Nephron progenitor cell (in vitro differentiated cells): ENCODE measurements around the gene SIGLEC6.

Experiments used
- DNase-seq: peaks from one replicate; pipeline ENCODE4 v3.0.0; 2021
- H3K27ac Mint-ChIP-seq: 2 replicates; pipeline ENCODE4 v1.8.0; 2021; ENCODE audit warnings: mild to moderate bottlenecking, moderate library complexity, mixed read lengths
- H3K27me3 Mint-ChIP-seq: 2 replicates; pipeline ENCODE4 v1.8.0; 2021; ENCODE audit warnings: mild to moderate bottlenecking, low read depth, mixed read lengths; ENCODE audit not compliant: poor library complexity
- H3K36me3 Mint-ChIP-seq: 2 replicates; pipeline ENCODE4 v1.8.0; 2021; ENCODE audit warnings: low read depth, mixed read lengths
- H3K4me1 Mint-ChIP-seq: 2 replicates; pipeline ENCODE4 v1.8.0; 2021; ENCODE audit warnings: mixed read lengths
- H3K4me3 Mint-ChIP-seq: 2 replicates; pipeline ENCODE4 v1.8.0; 2021; ENCODE audit warnings: mild to moderate bottlenecking, moderate library complexity, mixed read lengths
- H3K9me3 Mint-ChIP-seq: 2 replicates; pipeline ENCODE4 v1.8.0; 2021; ENCODE audit warnings: mild to moderate bottlenecking, moderate library complexity, mixed read lengths
- TF ChIP-seq, protein P1 (sequence below): fragments of 200-600 bp; sonication (generic); IDR thresholded peaks from 2 replicates; pipeline ENCODE4 v1.5.0; 2021; ENCODE audit warnings: antibody characterized with exemption

Gene SIGLEC6

GRCh38 chr19:51469162-51469561, 62.3 kb downstream of the SIGLEC6 start:
- TF ChIP-seq, protein P1, sequence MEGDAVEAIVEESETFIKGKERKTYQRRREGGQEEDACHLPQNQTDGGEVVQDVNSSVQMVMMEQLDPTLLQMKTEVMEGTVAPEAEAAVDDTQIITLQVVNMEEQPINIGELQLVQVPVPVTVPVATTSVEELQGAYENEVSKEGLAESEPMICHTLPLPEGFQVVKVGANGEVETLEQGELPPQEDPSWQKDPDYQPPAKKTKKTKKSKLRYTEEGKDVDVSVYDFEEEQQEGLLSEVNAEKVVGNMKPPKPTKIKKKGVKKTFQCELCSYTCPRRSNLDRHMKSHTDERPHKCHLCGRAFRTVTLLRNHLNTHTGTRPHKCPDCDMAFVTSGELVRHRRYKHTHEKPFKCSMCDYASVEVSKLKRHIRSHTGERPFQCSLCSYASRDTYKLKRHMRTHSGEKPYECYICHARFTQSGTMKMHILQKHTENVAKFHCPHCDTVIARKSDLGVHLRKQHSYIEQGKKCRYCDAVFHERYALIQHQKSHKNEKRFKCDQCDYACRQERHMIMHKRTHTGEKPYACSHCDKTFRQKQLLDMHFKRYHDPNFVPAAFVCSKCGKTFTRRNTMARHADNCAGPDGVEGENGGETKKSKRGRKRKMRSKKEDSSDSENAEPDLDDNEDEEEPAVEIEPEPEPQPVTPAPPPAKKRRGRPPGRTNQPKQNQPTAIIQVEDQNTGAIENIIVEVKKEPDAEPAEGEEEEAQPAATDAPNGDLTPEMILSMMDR: no peak

DNA sequence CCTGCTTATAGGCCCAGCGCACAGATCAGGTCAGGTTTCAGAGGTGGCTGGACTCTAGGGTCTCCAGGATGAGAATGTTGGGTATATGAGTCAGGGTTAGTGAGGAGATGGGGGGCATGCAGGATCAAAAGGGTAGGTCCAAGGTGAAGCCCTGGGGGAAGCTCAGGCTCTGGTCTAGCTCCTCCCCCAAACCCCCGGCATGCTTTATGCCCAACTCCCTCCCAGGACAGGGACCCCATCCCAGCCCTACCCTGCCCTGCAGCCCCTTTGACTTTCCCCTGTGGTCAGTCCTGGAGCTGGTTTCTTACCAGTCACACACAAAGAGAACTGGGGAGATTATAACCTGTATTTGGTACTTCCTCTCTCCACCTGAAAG, 62.9 kb downstream of the SIGLEC6 start:
- Mint-ChIP-seq H3K9me3 (peaks cover 21% of the 10 kb centered on the region), H3K27ac (no peak overlapping the region), H3K4me3 (no peak overlapping the region), H3K27me3 (peaks cover 28% of the 10 kb centered on the region), H3K4me1 (no peaks in the 10 kb centered on the region), H3K36me3 (no peaks in the 10 kb centered on the region)
- no peak for DNase-seq
- TF ChIP-seq, protein P1: no peak

More at GRCh38 chr19:51469162-51469561, 62.3 kb downstream of the SIGLEC6 start:
- H3K4me3 Mint-ChIP-seq: no peak overlapping the region
- DNase-seq: no peak
- peaks cover 18% of the 10 kb centered on the region for H3K9me3 Mint-ChIP-seq
- no peaks in the 10 kb centered on the region for H3K36me3 Mint-ChIP-seq
- peaks cover 25% of the 10 kb centered on the region for H3K27me3 Mint-ChIP-seq
- no peaks in the 10 kb centered on the region for H3K4me1 Mint-ChIP-seq
- no peak overlapping the region for H3K27ac Mint-ChIP-seq

- Mint-ChIP-seq H3K4me1 (no peaks in the 10 kb centered on the region), H3K4me3 (no peak overlapping the region), H3K9me3 (peaks cover 26% of the 10 kb centered on the region), H3K27ac (no peak overlapping the region), H3K27me3 (peaks cover 33% of the 10 kb centered on the region), H3K36me3 (no peaks in the 10 kb centered on the region)
- no peak for DNase-seq
- TF ChIP-seq, protein P1: no peak
Observed at GRCh38 chr19:51467864-51468544, 63.5 kb downstream of the SIGLEC6 start.
